NOMO-1 treated with dmso at 0.1 percent for 144 hours (cell line): ENCODE measurements around the gene OTOG.

Source experiments
- DNase-seq: peaks from one replicate; lab custom pipeline; 2025; ENCODE audit not compliant: unreplicated experiment; lab: John Stamatoyannopoulos, UW

The OTOG gene

DNA sequence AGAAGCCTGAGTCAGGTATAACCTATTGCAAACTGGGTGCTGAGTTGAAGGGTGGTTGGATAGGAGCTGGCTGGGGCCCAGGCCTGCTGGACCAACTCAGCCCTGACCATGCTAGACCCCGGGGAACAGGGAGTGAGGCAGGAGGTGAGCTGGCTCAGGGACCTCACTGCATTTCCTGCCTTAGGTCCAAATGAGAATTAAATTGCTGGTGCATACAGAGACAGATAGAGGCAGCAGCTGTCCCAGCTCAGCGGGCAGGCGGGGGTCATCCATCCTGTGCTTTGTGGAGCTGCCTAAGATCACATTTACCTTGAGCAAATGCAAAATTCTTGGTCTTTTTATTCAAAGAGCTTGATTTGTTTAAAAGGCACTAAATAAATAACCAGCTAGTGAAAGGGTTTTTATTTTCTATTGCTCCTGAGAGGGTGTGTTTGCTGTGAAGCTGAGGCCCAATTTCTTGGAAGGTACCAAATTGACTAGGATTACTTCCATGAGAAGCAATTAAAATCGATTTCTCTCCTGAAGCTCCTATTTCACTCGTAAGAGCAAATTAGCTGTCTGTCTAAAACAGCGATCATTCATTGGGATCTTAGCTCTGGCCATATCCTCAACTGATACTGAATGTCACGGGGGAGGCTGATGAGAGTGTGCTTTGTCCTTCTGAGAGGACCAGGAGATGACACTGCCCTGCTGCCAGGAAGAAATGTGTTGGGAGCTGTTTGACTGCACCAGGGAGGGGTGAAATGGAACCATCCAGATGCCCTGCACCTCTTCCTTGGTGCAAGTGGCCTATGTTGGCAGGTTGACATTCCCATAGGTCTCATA lies 27.8 kb upstream of the OTOG start:
- no peak for DNase-seq

- no peak for DNase-seq
Observed at GRCh38 chr11:17521106-17521900, 25.8 kb upstream of the OTOG start.

GRCh38 chr11:17522655-17523054 lies 24.4 kb upstream of the OTOG start:
- DNase-seq: no peak

- no peak for DNase-seq
Observed at GRCh38 chr11:17524221-17524620, 22.8 kb upstream of the OTOG start.

GRCh38 chr11:17525570-17525969 lies 21.5 kb upstream of the OTOG start:
- DNase-seq: no peak

- no peak for DNase-seq
Observed at GRCh38 chr11:17526326-17526725, 20.7 kb upstream of the OTOG start.

DNA sequence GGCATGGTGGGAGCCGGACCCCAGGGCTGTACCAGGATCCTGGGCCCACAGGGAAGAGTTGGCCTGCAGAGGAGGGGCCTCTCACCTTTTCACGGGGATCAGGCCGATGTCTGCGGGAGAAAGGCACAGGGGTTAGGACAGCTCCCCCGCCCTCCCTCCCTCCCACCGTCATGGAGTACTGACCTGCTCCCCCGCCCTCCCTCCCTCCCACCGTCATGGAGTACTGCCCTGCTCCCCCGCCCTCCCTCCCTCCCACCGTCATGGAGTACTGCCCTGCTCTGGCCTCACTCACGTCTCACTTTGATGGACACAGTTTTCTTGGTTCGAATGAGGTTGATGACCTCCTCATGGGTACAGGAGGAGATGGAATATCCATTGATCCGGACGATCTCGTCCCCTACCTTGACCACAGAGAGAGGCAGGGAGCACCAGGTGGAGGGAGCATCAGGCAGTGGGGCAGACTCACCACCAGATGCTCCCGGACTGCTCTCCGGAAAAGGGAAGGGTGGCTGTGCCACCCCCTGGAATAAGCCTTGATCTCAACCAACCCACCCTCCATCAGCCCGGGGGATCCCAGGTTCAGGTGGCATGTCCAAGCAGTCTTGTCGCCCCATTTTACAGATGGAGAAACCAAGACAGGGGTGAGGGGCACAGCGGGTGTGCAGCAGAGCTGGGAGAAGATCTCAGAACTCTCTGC lies 20.0 kb upstream of the OTOG start:
- DNase-seq: no peak

- DNase-seq: no peak
Observed at GRCh38 chr11:17527628-17527995, 19.4 kb upstream of the OTOG start.

DNA sequence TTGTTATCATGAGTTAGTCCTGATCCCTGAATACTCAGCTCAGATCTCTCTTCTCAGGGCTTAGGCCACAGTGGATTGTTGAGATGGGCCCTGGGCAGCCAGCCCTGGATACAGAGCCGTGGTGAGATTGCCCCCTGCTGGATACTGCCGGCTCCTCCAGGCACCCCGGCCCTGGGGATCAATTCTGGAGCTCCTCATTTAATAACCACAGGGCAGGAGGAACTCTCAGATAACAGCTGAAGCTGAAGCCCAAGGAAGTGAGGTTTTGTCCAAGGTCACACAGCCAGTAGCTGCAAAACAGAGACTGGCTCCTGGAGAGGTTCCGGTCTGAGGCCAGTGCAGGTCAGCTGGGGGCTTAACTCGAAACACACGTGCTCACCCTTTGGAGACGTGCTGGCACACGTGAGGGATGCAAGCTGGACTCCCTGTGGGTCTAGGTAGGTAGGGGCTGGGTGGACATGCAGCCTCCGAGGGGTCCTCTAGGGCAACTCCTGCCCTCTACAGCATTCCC lies 18.8 kb upstream of the OTOG start:
- peak; percentile 18 for DNase-seq

DNA sequence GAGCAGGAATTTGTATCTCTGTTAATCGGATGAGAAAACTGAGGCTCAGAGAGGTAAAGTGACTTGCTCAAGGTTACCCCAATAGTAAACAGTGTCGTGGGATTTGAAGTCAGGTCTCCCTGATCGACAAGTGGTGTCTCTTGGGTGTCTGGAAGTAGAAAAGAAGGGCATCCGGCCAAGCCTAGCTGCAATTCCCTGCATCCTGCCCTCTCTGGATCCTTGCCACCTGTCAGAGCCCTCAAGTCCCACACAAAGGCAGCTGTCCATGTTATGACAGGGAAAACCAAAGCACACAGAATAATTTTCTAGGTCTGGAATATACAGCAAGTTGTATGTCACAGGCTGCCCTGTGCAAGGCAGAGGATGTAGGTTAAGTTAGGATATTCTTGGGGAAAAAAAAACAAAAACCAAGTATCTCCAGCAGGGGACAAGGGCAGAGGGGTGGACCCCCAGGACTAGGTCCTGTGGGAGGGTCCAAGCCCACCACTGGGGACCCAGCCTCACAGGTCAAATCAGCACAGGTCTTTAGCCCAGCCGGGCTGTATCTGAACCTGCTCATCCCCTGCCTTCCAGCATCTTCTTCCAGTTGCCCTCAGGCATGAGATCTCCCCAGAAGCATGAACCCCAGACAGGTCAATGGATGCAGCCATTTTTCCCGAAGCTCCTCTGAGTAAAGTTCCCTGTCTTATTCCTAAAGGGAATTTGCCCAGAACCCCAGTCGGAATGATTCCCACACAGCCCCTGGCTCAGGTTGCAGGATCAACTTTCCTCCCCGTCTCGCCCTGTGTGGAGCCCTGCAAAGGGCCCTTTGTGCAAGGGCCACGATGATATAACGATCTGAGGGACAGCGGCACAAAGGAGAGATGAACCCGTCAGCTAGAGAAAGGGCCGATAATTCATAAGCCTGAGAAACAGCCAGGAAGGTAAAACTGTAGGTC lies 17.9 kb upstream of the OTOG start:
- no peak for DNase-seq

- no peak for DNase-seq
Observed at GRCh38 chr11:17529844-17530185, 17.2 kb upstream of the OTOG start.

- no peak for DNase-seq
Observed at GRCh38 chr11:17531071-17531600, 15.9 kb upstream of the OTOG start.

DNA sequence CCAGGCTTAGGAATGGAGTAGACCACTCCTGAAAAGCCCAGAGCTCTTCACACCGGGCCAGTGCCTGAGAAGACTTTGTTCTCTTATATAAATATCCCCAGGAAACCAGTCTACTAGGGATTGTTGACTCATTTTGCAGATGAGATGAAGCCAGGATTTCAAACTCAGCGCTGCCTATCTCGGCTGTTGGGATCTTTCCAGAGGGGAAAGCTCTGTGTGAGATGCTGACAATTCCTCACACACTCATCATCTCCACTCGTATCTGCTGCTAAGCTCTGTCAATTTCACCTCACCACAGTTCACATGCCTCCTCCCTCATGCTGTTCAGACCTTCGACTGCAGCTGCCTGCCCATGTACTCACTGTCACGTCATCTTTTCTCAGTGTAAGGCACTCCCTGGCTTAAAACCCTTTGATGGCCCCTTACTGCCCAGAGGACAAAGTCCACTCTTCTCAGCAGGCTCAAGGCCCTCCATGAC lies 15.4 kb upstream of the OTOG start:
- DNase-seq: no peak

GRCh38 chr11:17532784-17533183 lies 14.3 kb upstream of the OTOG start:
- no peak for DNase-seq

DNA sequence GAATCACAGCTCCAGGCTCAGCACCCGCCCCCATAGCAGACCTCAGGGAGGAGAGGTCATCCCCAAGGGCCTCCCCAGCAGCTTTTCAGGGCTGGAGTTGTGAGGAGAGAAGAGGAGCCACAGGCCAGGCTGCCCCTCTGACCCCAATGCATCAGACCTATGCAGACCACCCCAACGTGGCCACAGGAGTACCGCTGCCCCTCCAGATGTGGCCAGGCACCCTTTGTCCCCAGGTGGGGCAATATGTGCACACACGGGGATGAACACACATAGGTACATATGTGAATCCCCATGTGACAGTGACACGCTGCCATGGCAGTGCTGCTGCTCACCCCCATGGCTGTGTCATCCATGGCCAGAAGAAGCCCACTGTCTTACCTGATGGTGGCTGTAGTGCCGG lies 13.7 kb upstream of the OTOG start:
- DNase-seq: no peak

- DNase-seq: no peak
Observed at GRCh38 chr11:17533778-17534415, 13.2 kb upstream of the OTOG start.

- DNase-seq: no peak
Observed at GRCh38 chr11:17535488-17535887, 11.6 kb upstream of the OTOG start.

DNA sequence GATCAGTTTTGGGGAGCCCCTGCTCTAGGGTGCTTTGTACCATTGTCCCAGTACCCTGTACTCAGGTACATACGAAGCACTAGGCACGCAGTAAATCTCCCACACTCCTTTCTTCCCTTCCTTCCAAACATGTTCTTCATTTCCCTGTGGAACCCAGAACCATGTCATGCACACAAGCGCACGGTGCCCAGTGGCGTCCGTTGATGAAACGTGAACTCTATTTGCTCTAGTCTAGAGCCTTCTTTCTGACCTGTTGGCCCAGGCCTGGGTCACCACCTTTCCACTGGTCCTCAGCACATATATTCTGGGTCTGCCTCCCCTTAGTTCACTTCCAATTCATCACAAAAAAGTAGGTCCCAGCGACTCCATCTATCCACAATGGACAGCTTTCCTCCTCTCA lies 9.8 kb upstream of the OTOG start:
- DNase-seq: no peak

DNA sequence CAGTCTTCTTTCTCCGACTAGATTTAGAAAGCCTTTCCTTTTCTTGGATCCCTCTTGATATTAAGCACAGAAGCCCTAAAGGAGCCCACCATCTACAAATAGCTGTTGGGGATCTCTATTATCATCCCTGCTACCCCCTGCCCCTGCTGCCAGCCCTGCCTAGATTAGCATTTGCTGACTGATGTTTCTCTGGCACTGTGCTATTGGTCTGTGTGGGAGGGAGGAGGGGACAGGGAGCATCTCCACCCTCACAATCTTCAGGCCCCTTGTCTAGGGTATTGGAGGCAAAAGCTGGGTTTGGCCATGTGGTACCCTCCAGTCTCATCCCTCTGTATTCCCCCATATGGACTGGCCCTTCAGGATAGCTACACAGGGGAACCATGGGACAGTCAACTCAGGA lies 9.0 kb upstream of the OTOG start:
- DNase-seq: no peak

- no peak for DNase-seq
Observed at GRCh38 chr11:17538731-17539130, 8.3 kb upstream of the OTOG start.
